CD14-positive monocyte (primary cell): Measurements from ENCODE around the gene COLQ. TPM values are rescaled to one million over a fixed set of nuclear protein-coding genes. Genes with fewer than 3 reads are reported as not detected.

Experiments used
- DNase-seq, 3 donors: peaks; one replicate each; pipeline ENCODE4 v3.0.0-alpha.2; 2011 to 2022
- H2AFZ ChIP-seq: 2 replicates; pipeline ENCODE4 v1.6.0; 2012; ENCODE audit warnings: mild to moderate bottlenecking, low read depth, low read length, inconsistent platforms; ENCODE audit not compliant: insufficient read depth, poor library complexity, severe bottlenecking
- H3K27ac ChIP-seq, 2 donors: 1 replicate in 1 of 2; 2 replicates in 1 of 2; pipeline ENCODE4 v1.5.1; 2012 to 2013; ENCODE audit warnings: low read length in 2 of 2, control low read depth in 1 of 2, inconsistent platforms in 1 of 2, low read depth in 1 of 2, mild to moderate bottlenecking in 1 of 2
- H3K27me3 ChIP-seq, 2 donors: one replicate each; pipeline versions ENCODE4 v1.6.0 to v1.6.1; 2011 to 2013; ENCODE audit warnings: low read length in 2 of 2; ENCODE audit not compliant: control insufficient read depth in 2 of 2, insufficient read depth in 2 of 2
- H3K36me3 ChIP-seq, 2 donors: replicated peaks in 1 of 2; 1 replicate in 1 of 2; 2 replicates in 1 of 2; pipeline versions ENCODE4 v1.5.1 to v1.6.1; 2012 to 2013; ENCODE audit warnings: low read length in 2 of 2, control low read depth in 1 of 2, inconsistent platforms in 1 of 2, mild to moderate bottlenecking in 1 of 2; ENCODE audit not compliant: insufficient read depth in 2 of 2, control insufficient read depth in 1 of 2
- H3K4me1 ChIP-seq, 2 donors: 1 replicate in 1 of 2; 2 replicates in 1 of 2; pipeline versions ENCODE4 v1.5.1 to v1.6.1; 2012 to 2013; ENCODE audit warnings: low read length in 2 of 2, control low read depth in 1 of 2, inconsistent platforms in 1 of 2, mild to moderate bottlenecking in 1 of 2, moderate library complexity in 1 of 2; ENCODE audit not compliant: insufficient read depth in 2 of 2, control insufficient read depth in 1 of 2
- H3K4me2 ChIP-seq: replicated peaks from 2 replicates; pipeline ENCODE3; 2012; ENCODE audit warnings: low read length, moderate library complexity, mild to moderate bottlenecking; ENCODE audit not compliant: poor library complexity, severe bottlenecking; ENCODE audit errors: extremely low read depth
- H3K4me3 ChIP-seq, 3 experiments: fragments of 200-600 bp in 1 of 3; sonication (generic) in 1 of 3; replicated peaks in 1 of 3; 1 replicate in 2 of 3; 2 replicates in 1 of 3; pipeline ENCODE4 v1.5.1; 2011 to 2013; ENCODE audit warnings: low read length in 3 of 3, mild to moderate bottlenecking in 3 of 3, control low read depth in 2 of 3, low read depth in 2 of 3, inconsistent platforms in 1 of 3, moderate library complexity in 1 of 3
- H3K79me2 ChIP-seq: 2 replicates; pipeline ENCODE4 v1.6.0; 2012; ENCODE audit warnings: mild to moderate bottlenecking, control low read depth, inconsistent platforms, low read length, moderate library complexity; ENCODE audit not compliant: insufficient read depth
- H3K9ac ChIP-seq: 2 replicates; pipeline ENCODE4 v1.6.0; 2017; ENCODE audit warnings: low read length, mild to moderate bottlenecking; ENCODE audit not compliant: insufficient read depth, poor library complexity, severe bottlenecking
- H3K9me3 ChIP-seq, 2 donors: replicated peaks in 1 of 2; 1 replicate in 1 of 2; 2 replicates in 1 of 2; pipeline versions ENCODE4 v1.5.1 to v1.6.1; 2012 to 2013; ENCODE audit warnings: low read length in 2 of 2, control low read depth in 1 of 2; ENCODE audit not compliant: control insufficient read depth in 1 of 2, insufficient read depth in 1 of 2
- H4K20me1 ChIP-seq: 2 replicates; pipeline ENCODE4 v1.6.0; 2012; ENCODE audit warnings: mild to moderate bottlenecking, low read length, control low read depth, moderate library complexity; ENCODE audit not compliant: insufficient read depth
- H3K27ac Mint-ChIP-seq, 7 donors: one replicate each; pipeline ENCODE4 v1.8.0; 2020; ENCODE audit warnings: mild to moderate bottlenecking in 7 of 7, mixed read lengths in 7 of 7, moderate library complexity in 6 of 7, inconsistent platforms in 2 of 7
- H3K27me3 Mint-ChIP-seq, 3 donors: one replicate each; pipeline ENCODE4 v1.8.0; 2021 to 2022; ENCODE audit warnings: low read depth in 3 of 3, mild to moderate bottlenecking in 3 of 3, mixed read lengths in 3 of 3, moderate library complexity in 3 of 3, inconsistent platforms in 1 of 3
- H3K36me3 Mint-ChIP-seq, 2 donors: one replicate each; pipeline ENCODE4 v1.8.0; 2020; ENCODE audit warnings: mixed read lengths in 2 of 2, inconsistent platforms in 1 of 2, mild to moderate bottlenecking in 1 of 2
- H3K4me1 Mint-ChIP-seq: one replicate; pipeline ENCODE4 v1.8.0; 2020; ENCODE audit warnings: mild to moderate bottlenecking, mixed read lengths
- H3K4me3 Mint-ChIP-seq, 2 donors: one replicate each; pipeline ENCODE4 v1.8.0; 2020; ENCODE audit warnings: mild to moderate bottlenecking in 2 of 2, mixed read lengths in 2 of 2, moderate library complexity in 1 of 2
- H3K9me3 Mint-ChIP-seq, 7 donors: one replicate each; pipeline ENCODE4 v1.8.0; 2020 to 2022; ENCODE audit warnings: mixed read lengths in 7 of 7, mild to moderate bottlenecking in 6 of 7, moderate library complexity in 6 of 7, inconsistent platforms in 2 of 7
- CTCF ChIP-seq: fragments of 200-600 bp; IDR thresholded peaks from one replicate; pipeline ENCODE4 v1.8.0; 2022; ENCODE audit warnings: antibody characterized with exemption, mild to moderate bottlenecking
- WGBS: methylation state at CpG from one replicate; pipeline ENCODE4 v1.1.5; 2013; ENCODE audit warnings: missing lambda C conversion rate; ENCODE audit not compliant: insufficient coverage; 5-methylcytosine and 5-hydroxymethylcytosine counted together
- intact Hi-C, 2 donors: fragments of 100-400 bp; cut with micrococcal nuclease; formaldehyde crosslinking; loops; one replicate each; pipeline versions ENCODE4 v1.15.0 to v1.15.1; 2023
- polyA plus RNA-seq, 3 donors: library from polyadenylated mRNA; depleted of rRNA in 1 of 3; unstranded in 2 of 3; stranded (reverse) in 1 of 3; fragments of 300-500 nt in 2 of 3; fragments of >200 nt in 1 of 3; fragmentation: Illumina TruSeq in 2 of 3; gene quantifications; 1 replicate in 2 of 3; 2 replicates in 1 of 3; pipeline ENCODE4 v1.2.3, GENCODE V29; 2012 to 2021

Gene COLQ
- polyA plus RNA-seq, 3 donors: 0.23 to 1.9 (median 0.73) TPM

GRCh38 chr3:15467227-15468181 lies 54.0 kb downstream of the COLQ start:
- no peak for DNase-seq
- no peaks in the 10 kb centered on the region for H4K20me1 ChIP-seq
- H3K27ac ChIP-seq: no peak overlapping the region
- H3K27me3 ChIP-seq: no peaks in the 10 kb centered on the region
- peaks cover 0 to 2% (median 0%) of the 10 kb centered on the region in 3 donors for H3K27me3 Mint-ChIP-seq
- H3K4me3 Mint-ChIP-seq: no peak overlapping the region
- no peaks in the 10 kb centered on the region for H3K36me3 Mint-ChIP-seq
- H3K9me3 Mint-ChIP-seq: peaks cover 0 to 7% (median 2%) of the 10 kb centered on the region in 7 donors
- intact Hi-C loops: no loop called here
- no peak overlapping the region for H2AFZ ChIP-seq
- H3K9ac ChIP-seq: no peak overlapping the region
- no peak overlapping the region for H3K4me3 ChIP-seq
- no peaks in the 10 kb centered on the region for H3K4me1 ChIP-seq
- peak overlapping the region in 1 of 7 donors; percentile 37 for H3K27ac Mint-ChIP-seq
- peaks cover 2% of the 10 kb centered on the region for H3K4me1 Mint-ChIP-seq
- no peaks in the 10 kb centered on the region for H3K36me3 ChIP-seq
- TF ChIP-seq CTCF: no peak
- no peaks in the 10 kb centered on the region for H3K79me2 ChIP-seq
- 82% methylated on average over 10 of the region's 11 CpGs for WGBS
- no peak overlapping the region for H3K4me2 ChIP-seq
- no peaks in the 10 kb centered on the region for H3K9me3 ChIP-seq

- Mint-ChIP-seq H3K36me3 (no peaks in the 10 kb centered on the region), H3K9me3 (peaks cover 0 to 7% (median 2%) of the 10 kb centered on the region in 7 donors), H3K27ac (no peak overlapping the region), H3K27me3 (peaks cover 0 to 4% (median 0%) of the 10 kb centered on the region in 3 donors), H3K4me1 (peaks cover 9% of the 10 kb centered on the region), H3K4me3 (no peak overlapping the region)
- no peak overlapping the region for H3K4me3 ChIP-seq
- H3K4me2 ChIP-seq: no peak overlapping the region
- H3K27ac ChIP-seq: no peak overlapping the region
- intact Hi-C loops: no loop called here
- no peaks in the 10 kb centered on the region for H3K9me3 ChIP-seq
- H3K4me1 ChIP-seq: peaks cover 6% of the 10 kb centered on the region in 2 donors
- no peak overlapping the region for H2AFZ ChIP-seq
- H3K27me3 ChIP-seq: no peaks in the 10 kb centered on the region
- H3K36me3 ChIP-seq: no peaks in the 10 kb centered on the region
- no peak for TF ChIP-seq CTCF
- no peak overlapping the region for H3K9ac ChIP-seq
- 100% methylated on average over 4 of the region's 6 CpGs for WGBS
- no peaks in the 10 kb centered on the region for H3K79me2 ChIP-seq
- no peak for DNase-seq
- no peaks in the 10 kb centered on the region for H4K20me1 ChIP-seq
These were observed 55.5 kb downstream of the COLQ start for GRCh38 chr3:15465876-15466585.
